ENCODE measurements around the gene CSTA.

Gene CSTA, protein sequence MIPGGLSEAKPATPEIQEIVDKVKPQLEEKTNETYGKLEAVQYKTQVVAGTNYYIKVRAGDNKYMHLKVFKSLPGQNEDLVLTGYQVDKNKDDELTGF
- 0 reads per million in 2 experiments for total RNA-seq

DNA sequence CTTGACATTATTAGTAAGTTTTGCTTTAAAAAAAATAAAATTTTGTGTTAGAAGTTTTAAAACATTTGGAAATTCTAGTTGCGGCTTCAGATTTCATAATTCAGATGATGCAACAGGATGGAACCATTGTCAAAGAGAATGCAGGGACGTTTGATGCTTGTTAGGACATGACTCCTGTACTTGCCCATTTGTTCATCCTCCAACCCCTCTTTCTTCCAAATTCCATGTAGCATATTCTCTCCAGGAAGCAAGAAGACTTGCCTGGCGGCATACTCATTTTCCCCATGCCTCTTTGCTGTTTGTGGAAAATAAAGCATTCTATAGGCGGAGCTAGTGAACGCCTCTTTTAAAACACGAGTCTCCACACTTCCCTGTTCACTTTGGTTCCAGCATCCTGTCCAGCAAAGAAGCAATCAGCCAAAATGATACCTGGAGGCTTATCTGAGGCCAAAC, at the start of gene CSTA:
Gene CSTA (plus strand): TSS at position 378 of the 453 bp plus-strand sequence. CDS start 45 bp downstream, at position 423.
- DNase-seq (ENCODE audit: low read depth): no peak

DNA sequence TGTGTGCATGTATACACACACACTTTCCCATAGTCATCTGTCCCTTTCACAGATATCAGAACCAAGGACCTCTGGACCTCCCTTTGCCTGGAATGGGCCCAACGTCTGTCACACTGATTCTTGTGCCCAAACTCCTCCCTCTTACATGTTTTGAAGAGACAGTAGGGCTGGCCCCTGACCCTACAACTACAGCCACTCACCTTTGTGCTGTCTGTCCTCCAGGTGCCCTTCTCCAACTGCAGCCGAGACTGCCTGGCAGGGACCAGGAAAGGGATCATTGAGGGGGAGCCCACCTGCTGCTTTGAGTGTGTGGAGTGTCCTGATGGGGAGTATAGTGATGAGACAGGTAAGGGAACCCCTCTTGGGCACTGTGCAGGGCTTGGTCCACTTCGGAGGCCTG, 43.2 kb upstream of the CSTA start:
- no peak for DNase-seq (ENCODE audit: low read depth)

DNA sequence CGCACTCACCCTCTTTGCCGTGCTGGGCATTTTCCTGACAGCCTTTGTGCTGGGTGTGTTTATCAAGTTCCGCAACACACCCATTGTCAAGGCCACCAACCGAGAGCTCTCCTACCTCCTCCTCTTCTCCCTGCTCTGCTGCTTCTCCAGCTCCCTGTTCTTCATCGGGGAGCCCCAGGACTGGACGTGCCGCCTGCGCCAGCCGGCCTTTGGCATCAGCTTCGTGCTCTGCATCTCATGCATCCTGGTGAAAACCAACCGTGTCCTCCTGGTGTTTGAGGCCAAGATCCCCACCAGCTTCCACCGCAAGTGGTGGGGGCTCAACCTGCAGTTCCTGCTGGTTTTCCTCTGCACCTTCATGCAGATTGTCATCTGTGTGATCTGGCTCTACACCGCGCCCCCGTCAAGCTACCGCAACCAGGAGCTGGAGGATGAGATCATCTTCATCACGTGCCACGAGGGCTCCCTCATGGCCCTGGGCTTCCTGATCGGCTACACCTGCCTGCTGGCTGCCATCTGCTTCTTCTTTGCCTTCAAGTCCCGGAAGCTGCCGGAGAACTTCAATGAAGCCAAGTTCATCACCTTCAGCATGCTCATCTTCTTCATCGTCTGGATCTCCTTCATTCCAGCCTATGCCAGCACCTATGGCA, 41.1 kb upstream of the CSTA start:
- no peak for DNase-seq (ENCODE audit: low read depth)

DNA sequence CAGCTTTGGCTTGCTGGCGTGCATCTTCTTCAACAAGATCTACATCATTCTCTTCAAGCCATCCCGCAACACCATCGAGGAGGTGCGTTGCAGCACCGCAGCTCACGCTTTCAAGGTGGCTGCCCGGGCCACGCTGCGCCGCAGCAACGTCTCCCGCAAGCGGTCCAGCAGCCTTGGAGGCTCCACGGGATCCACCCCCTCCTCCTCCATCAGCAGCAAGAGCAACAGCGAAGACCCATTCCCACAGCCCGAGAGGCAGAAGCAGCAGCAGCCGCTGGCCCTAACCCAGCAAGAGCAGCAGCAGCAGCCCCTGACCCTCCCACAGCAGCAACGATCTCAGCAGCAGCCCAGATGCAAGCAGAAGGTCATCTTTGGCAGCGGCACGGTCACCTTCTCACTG, 40.6 kb upstream of the CSTA start:
- no peak for DNase-seq (ENCODE audit: low read depth)

DNA sequence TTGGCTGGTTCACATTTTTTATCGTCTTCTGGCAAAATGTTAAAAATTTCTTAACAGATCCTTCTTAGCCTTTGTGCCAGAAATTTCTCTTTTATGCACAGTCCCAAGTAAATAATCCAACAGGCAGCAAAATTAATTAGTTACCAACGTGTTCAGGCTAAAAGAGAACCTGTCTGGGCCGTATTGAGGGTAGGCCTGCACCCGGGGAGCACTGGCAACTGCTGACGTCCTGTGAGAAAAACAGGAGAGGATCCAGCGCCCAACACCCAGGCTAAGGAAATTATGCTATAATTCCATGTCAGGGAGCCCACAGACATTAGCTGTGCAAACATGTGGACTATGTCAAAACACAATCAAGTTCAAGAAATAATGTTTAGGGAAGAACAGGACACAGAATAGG, 30.7 kb upstream of the CSTA start:
- no peak for DNase-seq (ENCODE audit: low read depth)

DNA sequence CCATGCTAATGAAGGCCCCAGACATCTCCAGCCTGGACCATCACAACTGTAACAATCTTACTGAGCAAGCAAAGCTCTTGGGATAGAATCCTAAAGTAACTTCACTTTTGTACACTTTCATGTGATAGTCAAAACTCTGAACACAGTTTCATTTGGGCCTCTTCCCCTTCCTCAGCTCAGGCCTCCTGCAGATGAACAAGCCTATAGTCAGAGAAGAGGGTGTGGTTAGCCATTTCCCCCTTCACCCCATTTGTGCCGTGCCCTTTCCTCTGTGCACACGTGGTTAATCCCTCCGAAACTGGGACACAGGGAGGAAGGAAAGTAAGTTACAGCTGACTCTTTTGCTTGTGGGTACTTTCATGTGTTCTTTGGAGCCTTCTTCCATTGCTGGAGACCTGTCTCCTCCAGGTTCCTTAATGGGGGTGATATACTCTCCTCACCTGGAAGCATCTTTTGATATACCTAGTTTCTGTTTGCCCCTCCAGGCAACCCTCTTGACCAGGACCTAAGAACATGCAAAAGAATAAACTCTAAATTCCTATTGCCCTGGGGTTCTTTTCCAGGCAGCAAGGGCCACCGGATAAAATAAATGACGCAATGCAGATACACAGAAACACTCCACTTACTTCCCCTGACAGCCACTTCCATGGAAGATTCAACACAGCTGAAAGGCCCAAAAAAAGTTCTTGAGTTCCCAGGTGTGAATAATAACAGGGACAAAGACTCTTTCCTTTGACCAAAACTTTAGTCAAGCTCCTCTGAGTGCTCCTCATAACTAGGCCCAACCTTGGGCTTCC, 29.6 kb upstream of the CSTA start:
- DNase-seq (ENCODE audit: low read depth): no peak

DNA sequence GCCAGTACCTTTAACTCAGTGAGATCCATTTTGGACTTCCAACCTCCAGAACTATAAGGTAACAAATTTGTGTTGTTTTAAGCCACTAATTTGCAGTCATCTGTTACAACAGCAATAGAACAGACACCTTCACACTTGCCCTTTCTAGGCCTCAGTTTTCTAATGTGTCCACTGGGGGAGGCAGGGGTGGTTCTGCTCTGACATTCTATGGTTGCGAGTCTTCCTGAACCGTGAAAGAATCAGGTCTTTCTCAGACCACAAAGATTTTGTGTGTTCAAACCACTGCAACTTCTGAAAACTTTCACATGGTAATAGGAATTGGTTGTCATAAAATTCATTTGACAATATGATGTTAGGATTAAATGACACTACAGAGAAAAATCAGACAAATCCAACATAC, 26.8 kb upstream of the CSTA start:
- no peak for DNase-seq (ENCODE audit: low read depth)

DNA sequence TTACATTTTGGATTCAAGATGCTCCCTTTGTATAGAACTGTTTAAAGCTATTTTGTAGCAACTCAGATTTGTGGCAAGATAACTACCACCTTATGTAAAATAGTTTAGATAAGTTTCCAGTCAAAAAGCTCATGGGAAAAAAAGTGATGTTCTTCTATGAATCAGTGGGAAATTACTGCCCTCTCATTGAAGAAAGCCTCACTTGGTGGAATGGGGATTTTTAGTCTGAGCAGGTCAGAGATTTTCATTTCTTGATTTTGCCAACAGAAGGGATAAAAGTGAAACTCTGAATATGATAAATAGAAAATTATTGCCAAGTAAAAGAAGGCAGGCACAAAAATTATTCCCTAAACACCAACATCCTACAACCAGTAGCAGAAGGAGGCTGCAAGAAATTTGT, 25.8 kb upstream of the CSTA start:
- no peak for DNase-seq (ENCODE audit: low read depth)

DNA sequence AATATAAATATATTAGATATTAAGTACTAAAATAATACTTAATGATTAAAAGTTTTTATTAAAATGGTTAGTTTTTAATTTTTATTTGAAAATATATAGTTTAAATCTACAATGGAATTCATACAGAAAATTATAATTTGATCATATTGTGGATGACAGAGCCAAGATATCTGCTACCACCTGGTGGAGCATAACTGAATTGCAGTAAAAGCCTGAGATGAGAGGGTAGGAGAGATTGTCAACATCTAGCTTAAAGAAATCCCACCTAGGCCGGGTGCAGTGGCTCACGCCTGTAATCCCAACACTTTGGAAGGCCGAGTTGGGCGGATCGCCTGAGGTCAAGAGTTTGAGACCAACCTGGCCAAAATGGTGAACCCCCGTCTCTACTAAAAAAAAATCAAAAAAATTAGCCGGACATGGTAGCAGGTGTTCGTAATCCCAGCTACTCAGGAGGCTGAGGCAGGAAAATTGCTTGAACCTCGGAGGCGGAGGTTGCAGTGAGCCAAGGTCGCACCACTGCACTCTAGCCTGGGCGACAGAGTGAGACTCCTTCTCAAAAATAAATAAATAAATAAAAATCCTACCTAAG, 25.1 kb upstream of the CSTA start:
- peak; percentile 14 for DNase-seq (ENCODE audit: low read depth)

DNA sequence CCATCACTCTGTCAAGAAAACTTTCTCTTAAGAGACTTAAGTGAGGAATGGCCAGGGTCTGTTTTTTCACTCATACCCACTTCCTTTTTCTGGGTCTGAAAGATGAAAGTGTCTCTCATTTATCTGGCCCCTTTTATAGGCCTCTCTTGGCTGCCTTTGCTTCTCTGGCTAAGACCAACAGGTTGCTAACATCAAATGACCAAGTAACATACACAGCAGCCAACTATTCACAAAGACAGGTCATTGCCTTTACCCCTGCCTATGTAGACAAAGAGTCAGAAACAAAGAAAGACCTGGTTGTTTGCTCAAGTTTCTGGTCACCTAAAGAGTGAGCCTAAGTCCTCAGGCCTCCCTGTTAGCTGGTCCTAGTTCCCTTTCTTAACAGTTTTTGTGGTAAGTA, 24.0 kb upstream of the CSTA start:
- DNase-seq (ENCODE audit: low read depth): no peak

DNA sequence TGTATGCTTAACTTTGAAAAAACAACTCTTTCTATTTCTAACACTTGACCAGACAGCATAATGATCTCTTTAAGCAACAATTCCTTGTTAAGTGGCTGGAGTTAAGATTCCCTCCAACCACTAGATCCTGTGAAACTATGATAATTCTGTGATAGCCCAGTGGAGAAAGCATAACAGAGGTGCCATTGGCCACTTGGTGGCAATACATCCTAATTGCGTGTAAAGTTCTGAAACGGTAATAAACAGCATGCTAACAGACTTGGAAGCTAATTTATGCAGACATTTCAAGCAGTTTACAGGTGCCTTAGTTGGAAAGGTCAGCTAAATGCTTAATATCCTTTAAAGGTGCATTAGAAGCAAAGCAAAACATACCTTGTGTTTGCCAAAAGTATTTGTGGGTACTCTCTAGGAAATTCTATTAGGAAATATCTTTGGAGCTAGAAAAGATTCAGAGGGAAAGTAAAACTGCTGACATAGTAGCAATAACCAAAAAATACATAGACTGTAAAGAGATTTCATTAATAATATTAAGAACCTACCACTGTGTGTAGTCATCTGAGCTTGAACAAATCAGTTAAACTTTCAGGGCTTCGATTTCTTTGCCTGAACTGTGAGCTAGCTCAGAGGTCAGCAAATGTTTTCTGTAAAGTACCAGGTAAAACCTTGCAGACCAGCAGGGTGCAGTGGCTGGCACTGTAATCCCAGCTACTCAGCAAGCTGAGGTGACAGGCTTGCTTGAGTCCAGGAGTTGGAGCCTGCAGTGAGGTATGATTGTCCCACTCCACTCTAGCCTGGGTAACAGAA, 19.0 kb upstream of the CSTA start:
- no peak for DNase-seq (ENCODE audit: low read depth)

DNA sequence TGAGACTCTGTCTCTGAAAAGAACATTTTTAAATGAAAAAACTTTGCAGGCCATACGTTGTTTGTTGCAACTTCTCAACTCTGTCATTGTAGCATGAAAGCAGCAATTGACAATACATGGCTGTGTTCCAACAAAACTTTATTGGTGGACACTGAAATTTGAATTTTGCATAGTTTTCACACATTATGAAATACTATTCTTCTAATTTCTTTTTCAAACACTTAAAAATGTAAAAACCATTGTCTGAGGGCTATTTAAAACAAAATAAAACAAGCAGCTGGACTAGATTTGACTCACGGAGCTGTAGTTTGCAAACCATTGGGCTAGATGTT, 18.5 kb upstream of the CSTA start:
- DNase-seq (ENCODE audit: low read depth): no peak

DNA sequence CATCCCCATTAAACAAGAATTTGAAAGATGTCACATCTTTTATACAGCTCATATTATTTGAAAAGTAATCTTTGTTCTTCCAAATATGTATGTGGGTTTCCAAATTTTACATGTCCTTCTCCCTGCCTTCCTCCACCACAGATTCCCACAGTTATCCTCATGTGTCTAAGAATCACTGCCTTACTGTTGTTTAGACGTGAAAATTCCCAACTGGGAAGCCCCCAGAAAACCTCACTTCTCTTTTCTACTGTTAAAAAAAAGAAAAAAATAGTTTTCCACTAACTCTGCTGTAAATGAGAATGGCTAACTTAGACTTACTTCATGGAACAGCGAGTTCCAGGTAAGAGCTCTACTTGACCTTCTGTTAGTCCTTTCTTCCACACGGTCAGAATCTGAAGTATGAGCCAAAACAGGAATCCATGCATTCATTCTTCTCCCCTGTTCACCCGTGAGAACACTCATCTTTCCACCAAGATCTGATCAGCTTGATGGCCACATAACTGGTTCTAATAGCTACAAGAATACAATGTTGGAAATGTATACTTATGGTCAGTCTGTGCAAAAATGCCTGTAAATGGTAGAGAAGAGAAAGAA, 17.9 kb upstream of the CSTA start:
- DNase-seq (ENCODE audit: low read depth): no peak

DNA sequence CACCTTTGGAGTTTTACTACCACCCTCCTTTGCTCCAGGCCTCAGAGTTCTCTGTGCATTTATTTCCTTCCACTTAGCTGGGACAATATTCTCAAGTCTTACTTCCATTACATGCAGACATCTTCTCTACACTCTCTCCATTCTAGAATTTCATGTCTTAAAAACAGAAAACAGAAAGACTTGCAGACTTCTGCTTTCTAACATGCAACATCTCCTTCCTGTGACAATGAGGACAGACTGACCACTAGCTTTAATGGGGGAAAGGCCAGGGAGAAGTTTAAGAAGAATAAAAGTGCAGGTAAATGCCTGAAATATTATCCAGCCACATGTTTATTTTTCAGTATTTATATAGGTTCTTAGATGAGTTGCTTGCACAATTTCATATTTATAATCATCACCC, 17.1 kb upstream of the CSTA start:
- DNase-seq (ENCODE audit: low read depth): no peak

DNA sequence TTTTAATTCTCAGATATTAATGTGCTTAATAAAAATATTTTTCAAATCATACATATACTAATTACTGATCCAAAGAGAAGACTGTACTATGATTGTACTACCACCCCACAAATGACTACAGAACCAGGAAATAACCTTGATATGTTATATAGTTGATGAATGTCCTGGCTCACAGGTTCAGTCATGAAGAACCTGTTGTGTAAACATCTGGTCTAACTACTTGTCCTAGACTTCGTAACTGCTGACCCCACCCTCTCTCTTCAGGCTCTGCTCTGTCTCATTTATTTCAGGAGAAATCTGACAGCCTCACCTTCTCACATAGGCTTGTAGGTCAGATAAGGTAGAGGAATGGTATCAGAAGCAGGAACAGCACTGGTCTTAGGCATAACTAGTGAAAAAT, 14.7 kb upstream of the CSTA start:
- no peak for DNase-seq (ENCODE audit: low read depth)

DNA sequence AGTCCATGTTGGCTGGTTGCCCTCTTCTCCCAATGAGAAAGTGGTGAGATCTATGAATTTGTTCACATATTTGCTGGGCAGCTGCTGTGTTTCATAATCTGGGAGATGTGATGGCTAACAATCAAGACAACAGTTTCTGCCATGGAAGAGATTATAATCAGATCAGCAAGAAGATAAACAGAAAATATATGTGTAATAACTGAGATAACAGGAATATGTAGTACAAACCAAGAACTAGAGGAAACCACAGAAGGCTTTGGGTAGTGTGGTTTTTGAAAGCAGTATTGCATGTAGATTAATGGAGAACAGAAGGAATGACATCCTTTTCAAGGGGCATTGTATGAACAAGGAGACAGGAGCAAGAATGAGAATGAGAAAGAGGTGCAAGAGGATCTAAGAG, 12.2 kb upstream of the CSTA start:
- DNase-seq (ENCODE audit: low read depth): no peak

DNA sequence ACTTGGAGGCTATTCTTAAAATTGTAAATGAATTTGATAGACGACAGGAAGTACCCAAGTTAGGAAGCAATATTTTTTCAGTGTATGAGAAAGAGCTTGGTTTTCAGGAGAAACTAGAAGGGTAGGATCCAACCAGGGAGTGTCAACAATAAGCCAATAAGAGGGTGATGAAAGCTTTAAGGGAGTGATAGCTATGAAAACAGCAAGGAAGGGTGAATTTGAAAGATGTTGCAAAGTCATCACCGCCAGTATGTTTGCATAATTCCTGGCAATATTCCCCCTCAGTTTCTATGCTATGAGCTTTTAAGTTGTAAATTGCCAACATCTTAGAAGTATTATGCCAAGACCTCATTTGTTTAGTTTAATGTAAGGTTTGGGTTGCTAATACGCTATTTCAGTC, 11.8 kb upstream of the CSTA start:
- no peak for DNase-seq (ENCODE audit: low read depth)

DNA sequence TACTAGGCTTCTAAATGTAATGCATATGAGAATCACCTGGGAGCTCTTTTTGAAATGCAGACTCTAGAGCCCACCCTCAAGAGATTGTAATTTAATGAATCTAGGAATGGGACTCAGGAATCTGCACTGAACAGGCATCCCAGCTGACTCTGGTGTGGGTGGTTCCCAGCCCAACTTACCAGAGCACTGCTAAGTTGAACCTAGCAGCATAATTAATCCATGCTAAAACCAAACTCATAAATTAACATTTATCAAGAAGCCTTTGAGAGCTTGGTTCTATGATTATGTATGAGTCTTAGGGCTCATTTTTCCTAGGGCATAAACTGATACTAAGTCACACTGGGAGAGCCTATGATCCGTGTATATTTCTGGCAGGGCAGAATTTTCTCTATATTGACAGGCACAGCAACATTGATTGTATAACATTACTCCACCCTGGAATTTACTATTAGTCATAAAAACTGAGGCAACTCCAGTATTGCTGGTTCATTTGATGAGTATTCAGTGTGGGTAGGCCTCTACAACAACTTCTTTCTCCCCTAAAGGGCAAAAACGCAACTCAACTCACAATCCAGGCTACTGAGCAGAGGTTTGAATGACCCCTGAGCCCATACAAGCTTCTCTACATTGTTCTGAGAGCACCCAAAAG, 10.7 kb upstream of the CSTA start:
- DNase-seq (ENCODE audit: low read depth): no peak

DNA sequence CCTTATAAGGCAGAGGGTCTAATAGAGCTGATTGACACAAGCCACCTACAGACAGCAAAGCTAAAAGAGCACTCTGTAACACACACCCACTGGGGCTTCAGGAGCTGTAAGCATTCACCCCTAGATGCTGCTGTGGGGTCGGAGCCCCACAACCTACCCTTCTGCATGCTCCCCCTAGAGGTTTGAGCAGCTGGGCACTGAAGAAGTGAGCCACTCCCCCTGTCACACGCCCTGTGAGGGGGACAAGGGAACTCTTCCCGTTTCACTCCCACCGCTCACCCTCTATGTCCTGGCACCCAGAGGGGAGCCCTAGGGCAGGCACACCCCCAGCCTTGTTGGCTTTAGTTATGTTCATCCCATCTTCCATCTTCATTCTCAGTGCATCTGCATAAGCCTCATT, 9.4 kb upstream of the CSTA start:
- no peak for DNase-seq (ENCODE audit: low read depth)

DNA sequence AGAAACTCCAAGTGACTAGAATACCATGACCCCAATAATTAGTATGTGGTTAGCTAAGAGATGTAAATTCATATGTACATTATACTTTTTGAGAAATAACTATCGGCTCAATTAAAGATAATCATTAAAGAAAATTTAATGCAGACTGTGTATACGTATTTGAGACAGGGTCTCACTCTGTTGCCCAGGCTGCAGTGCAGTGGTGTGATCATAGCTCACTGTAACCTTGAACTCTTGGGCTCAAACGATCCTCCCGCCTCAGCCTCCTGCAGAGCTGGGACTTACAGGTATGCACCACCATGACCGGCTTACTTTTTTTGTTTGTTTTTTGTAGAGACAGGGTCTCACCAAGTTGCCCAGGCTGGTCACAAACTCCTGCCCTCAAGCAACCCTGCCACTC, 8.7 kb upstream of the CSTA start:
- DNase-seq (ENCODE audit: low read depth): no peak

DNA sequence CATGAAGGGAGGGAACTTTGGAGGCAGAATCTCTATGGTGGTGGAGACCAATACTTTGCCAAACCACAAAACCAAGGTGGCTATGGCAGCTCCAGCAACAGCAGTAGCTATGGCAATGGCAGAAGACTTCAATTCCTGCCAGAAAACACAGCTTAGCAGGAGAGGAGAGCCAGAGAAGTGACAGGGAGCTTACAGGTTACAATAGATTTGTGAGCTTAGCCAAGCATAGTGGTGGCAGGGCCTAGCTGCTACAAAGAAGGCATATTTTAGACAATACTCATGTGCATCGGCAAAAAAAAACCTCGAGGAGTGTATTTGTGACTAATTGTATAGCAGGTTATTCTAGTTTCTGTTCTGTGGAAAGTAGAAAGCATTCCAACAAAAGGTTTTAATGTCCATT, 6.4 kb upstream of the CSTA start:
- DNase-seq (ENCODE audit: low read depth): no peak
